Measurements from ENCODE around the gene SLC22A5.
"Not testable (repeated sequence)": the region's sequence is repeated elsewhere in the genome, so short reads cannot be mapped to it uniquely, and the experiment has no call there.

Gene SLC22A5

DNA sequence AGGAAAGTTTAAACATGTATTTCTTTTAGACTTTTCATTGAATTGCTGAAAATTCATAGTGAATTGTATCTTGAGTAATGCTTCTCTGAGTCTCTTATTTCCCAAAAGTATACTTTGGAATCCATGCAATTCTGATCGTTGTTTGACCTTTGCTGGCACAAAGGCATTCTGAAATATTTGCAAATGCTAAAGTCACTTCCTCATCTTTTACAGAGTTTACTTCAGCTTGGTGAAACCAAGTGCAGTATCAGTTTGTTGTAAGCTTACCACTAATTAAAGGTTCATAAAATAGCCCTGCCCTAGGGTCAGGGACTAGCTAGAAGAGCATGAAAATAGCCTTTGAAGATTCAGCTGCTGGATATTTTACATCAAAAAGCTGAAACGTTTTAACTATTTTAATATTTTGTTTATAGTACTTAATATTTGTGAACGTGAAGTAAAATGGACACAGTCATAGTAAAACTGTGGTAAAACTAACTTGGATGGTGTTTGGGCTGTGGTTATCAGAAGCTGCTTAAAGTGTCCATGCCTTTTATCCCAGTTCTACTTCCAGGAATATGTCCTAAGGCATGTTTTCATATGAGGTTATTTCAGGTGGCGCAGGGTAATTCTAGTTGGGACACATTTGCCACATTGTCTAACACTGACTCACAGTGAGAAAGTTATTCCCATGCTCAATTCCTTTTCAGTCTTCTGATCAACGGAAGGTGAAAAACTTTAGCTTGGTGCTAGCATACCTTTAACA lies 45.3 kb downstream of the SLC22A5 start:
- no peaks in the 10 kb centered on the region for H3K27me3 ChIP-seq (replicated peaks in 2 of 5; ENCODE audit: control insufficient read depth in 4 of 5, insufficient read depth in 5 of 5, low read length in 4 of 5)
- WGBS (ENCODE audit: insufficient coverage), result 50% methylated on average over 2 of the region's 5 CpGs
- DNase-seq, result peak in 1 of 3 donors; percentile 31
- ChIA-PET CTCF (interaction anchor here (0.7 to 5.9 kb wide), 14 partner anchors 9 to 85 kb away, joined by 3 to 56 read pairs (median 8); partner anchors contain the start of gene IRF1), POLR2A (interaction anchor here (0.6 to 2.1 kb wide), 5 partner anchors 27 to 83 kb away, joined by 3 to 14 read pairs (median 4); partner anchors contain the start of gene IRF1)
- H3K9me3 ChIP-seq (ENCODE audit: control extremely low read depth in 1 of 5, control insufficient read depth in 4 of 5, insufficient read depth in 2 of 5, low read depth in 1 of 5, low read length in 4 of 5), result no peaks in the 10 kb centered on the region
- no peaks in the 10 kb centered on the region for H3K36me3 ChIP-seq (ENCODE audit: control insufficient read depth in 4 of 4, insufficient read depth in 4 of 4, low read length in 3 of 4)
- peak overlapping the region in 1 of 2 experiments; percentile 56 for H3K27ac ChIP-seq (ENCODE audit: insufficient read depth in 1 of 2, low read depth in 1 of 2, low read length in 2 of 2, poor library complexity in 1 of 2, severe bottlenecking in 2 of 2)
- peak overlapping the region in 2 of 7 experiments; percentile 2 to 38 for H3K4me3 ChIP-seq (ENCODE audit: control insufficient read depth in 1 of 7, extremely low read depth in 1 of 7, insufficient read depth in 4 of 7, low read depth in 2 of 7, low read length in 6 of 7)
- H3K4me1 ChIP-seq (ENCODE audit: control extremely low read depth in 1 of 4, control insufficient read depth in 4 of 4, insufficient read depth in 4 of 4, low read length in 3 of 4), result peaks cover 24 to 89% (median 56%) of the 10 kb centered on the region in 4 experiments

DNA sequence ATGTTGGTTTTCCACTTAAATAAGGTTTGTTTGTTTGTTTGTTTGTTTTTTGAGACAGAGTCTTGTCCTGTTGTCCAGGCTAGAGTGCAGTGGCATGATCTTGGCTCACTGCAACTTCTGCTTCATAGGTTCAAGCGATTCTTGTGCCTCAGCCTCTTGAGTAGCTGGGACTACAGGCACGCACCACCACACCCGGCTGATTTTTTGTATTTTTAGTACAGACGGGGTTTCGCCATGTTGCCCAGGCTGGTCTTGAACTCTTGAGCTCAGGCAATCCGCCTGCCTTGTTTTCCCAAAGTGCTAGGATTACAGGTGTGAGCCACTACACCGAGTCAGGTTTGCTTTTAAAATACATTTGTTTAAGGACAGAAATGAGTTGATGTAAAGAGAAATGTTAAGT lies 46.0 kb downstream of the SLC22A5 start:
- H3K36me3 ChIP-seq (ENCODE audit: control insufficient read depth in 4 of 4, insufficient read depth in 4 of 4, low read length in 3 of 4); H3K9me3 ChIP-seq (ENCODE audit: control extremely low read depth in 1 of 5, control insufficient read depth in 4 of 5, insufficient read depth in 2 of 5, low read depth in 1 of 5, low read length in 4 of 5); H3K4me3 ChIP-seq (ENCODE audit: control insufficient read depth in 1 of 7, extremely low read depth in 1 of 7, insufficient read depth in 4 of 7, low read depth in 2 of 7, low read length in 6 of 7); DNase-seq; H3K27me3 ChIP-seq (replicated peaks in 2 of 5; ENCODE audit: control insufficient read depth in 4 of 5, insufficient read depth in 5 of 5, low read length in 4 of 5): not testable (repeated sequence)
- Histone ChIP-seq H3K27ac (ENCODE audit: insufficient read depth in 1 of 2, low read depth in 1 of 2, low read length in 2 of 2, poor library complexity in 1 of 2, severe bottlenecking in 2 of 2) (peak overlapping the region in 1 of 2 experiments; percentile 56), H3K4me1 (ENCODE audit: control extremely low read depth in 1 of 4, control insufficient read depth in 4 of 4, insufficient read depth in 4 of 4, low read length in 3 of 4) (peaks cover 27 to 91% (median 60%) of the 10 kb centered on the region in 4 experiments)
- WGBS (ENCODE audit: insufficient coverage), result 90% methylated on average over 7 of the region's 7 CpGs
- CTCF ChIA-PET, result interaction anchor here (1.3 to 5.9 kb wide), 13 partner anchors 10 to 91 kb away, joined by 3 to 56 read pairs (median 9); partner anchors contain the start of gene IRF1
- POLR2A ChIA-PET, result interaction anchor here (1.3 to 2.1 kb wide), 2 partner anchors 64 to 74 kb away, joined by 6 to 14 read pairs; partner anchors contain the start of gene IRF1

DNA sequence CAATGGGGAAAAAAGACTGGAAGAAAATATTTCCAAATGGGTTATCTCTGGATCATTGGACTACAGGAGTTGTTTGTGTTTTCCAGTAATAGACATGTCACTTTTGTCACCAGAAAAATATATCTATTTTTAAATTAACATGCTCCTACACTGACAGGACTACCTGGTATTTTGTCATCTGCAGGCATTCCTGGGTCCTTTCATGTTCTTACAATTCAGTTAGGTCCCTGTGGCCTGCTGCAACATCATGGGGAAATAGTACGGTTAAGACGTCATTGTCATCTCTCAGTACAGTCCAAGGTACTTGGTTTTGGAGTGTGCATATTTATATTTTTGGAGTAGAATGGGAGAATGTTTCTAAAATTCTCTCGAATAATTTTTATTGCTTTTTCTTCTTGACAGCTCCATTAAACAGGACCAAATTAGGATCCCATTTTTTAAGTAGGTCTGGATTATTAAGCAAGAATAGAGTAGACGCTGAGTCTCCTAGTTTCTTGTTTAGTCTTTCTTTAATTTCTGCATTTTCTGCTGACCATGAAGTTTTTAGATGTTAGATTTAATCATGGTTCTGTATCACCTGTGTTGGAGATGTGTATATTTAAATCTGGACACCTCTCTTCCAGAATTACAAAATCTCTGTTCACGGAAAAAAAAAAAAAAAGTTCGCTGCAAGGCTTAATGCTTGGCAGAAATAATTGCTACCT lies 46.9 kb downstream of the SLC22A5 start:
- H3K27me3 ChIP-seq (replicated peaks in 2 of 5; ENCODE audit: control insufficient read depth in 4 of 5, insufficient read depth in 5 of 5, low read length in 4 of 5), result no peaks in the 10 kb centered on the region
- CTCF ChIA-PET, result interaction anchor here (0.8 to 5.9 kb wide), 16 partner anchors 10 to 90 kb away, joined by 3 to 56 read pairs (median 6); partner anchors contain the start of gene IRF1
- H3K36me3 ChIP-seq (ENCODE audit: control insufficient read depth in 4 of 4, insufficient read depth in 4 of 4, low read length in 3 of 4), result no peaks in the 10 kb centered on the region
- WGBS (ENCODE audit: insufficient coverage), result 100% methylated on average over 1 of the region's 6 CpGs
- H3K4me3 ChIP-seq (ENCODE audit: control insufficient read depth in 1 of 7, extremely low read depth in 1 of 7, insufficient read depth in 4 of 7, low read depth in 2 of 7, low read length in 6 of 7), result no peak overlapping the region
- no peak for DNase-seq
- H3K9me3 ChIP-seq (ENCODE audit: control extremely low read depth in 1 of 5, control insufficient read depth in 4 of 5, insufficient read depth in 2 of 5, low read depth in 1 of 5, low read length in 4 of 5), result no peaks in the 10 kb centered on the region
- H3K27ac ChIP-seq (ENCODE audit: insufficient read depth in 1 of 2, low read depth in 1 of 2, low read length in 2 of 2, poor library complexity in 1 of 2, severe bottlenecking in 2 of 2), result peak overlapping the region in 1 of 2 experiments; percentile 31
- peaks cover 31 to 95% (median 65%) of the 10 kb centered on the region in 4 experiments for H3K4me1 ChIP-seq (ENCODE audit: control extremely low read depth in 1 of 4, control insufficient read depth in 4 of 4, insufficient read depth in 4 of 4, low read length in 3 of 4)
- POLR2A ChIA-PET, result interaction anchor here (0.6 to 2.1 kb wide), 3 partner anchors 62 to 63 kb away, joined by 3 to 14 read pairs (median 4); no protein-coding TSS in a partner anchor

DNA sequence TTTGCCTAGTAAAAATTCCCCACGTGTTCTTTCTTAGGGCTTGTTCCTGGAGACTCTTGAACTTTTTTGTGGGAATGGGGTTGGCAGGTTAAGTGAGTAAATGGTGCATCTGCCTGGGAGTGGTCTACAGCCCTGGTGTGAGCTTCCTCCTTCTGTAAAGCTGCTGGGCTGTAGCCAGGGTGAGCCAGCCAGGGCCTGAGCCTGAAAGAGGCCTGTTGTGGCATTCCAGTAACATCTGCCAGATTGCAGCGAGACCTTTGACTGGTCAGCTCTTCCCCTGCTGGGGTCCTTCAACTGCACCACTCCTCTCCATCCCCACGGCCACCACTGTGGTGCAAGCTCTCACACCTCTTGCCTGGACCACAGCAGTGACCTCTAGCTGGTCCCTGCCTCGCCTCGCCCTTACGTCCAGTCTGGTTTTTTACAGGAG lies 47.5 kb downstream of the SLC22A5 start:
- ChIA-PET POLR2A (interaction anchor here (0.6 to 1.2 kb wide), 2 partner anchors 61 to 63 kb away, joined by 3 to 4 read pairs; no protein-coding TSS in a partner anchor), CTCF (interaction anchor here (0.8 to 5.9 kb wide), 15 partner anchors 9 to 89 kb away, joined by 3 to 56 read pairs (median 5); partner anchors contain the start of gene IRF1)
- WGBS (ENCODE audit: insufficient coverage), result 80% methylated on average over 5 of the region's 6 CpGs
- no peaks in the 10 kb centered on the region for H3K9me3 ChIP-seq (ENCODE audit: control extremely low read depth in 1 of 5, control insufficient read depth in 4 of 5, insufficient read depth in 2 of 5, low read depth in 1 of 5, low read length in 4 of 5)
- no peaks in the 10 kb centered on the region for H3K36me3 ChIP-seq (ENCODE audit: control insufficient read depth in 4 of 4, insufficient read depth in 4 of 4, low read length in 3 of 4)
- peak overlapping the region in 1 of 7 experiments; percentile 11 for H3K4me3 ChIP-seq (ENCODE audit: control insufficient read depth in 1 of 7, extremely low read depth in 1 of 7, insufficient read depth in 4 of 7, low read depth in 2 of 7, low read length in 6 of 7)
- H3K27ac ChIP-seq (ENCODE audit: insufficient read depth in 1 of 2, low read depth in 1 of 2, low read length in 2 of 2, poor library complexity in 1 of 2, severe bottlenecking in 2 of 2), result peak overlapping the region in 1 of 2 experiments; percentile 31
- peaks cover 27 to 94% (median 64%) of the 10 kb centered on the region in 4 experiments for H3K4me1 ChIP-seq (ENCODE audit: control extremely low read depth in 1 of 4, control insufficient read depth in 4 of 4, insufficient read depth in 4 of 4, low read length in 3 of 4)
- DNase-seq, result peak in 2 of 3 donors; percentile 48 to 55
- no peaks in the 10 kb centered on the region for H3K27me3 ChIP-seq (replicated peaks in 2 of 5; ENCODE audit: control insufficient read depth in 4 of 5, insufficient read depth in 5 of 5, low read length in 4 of 5)

DNA sequence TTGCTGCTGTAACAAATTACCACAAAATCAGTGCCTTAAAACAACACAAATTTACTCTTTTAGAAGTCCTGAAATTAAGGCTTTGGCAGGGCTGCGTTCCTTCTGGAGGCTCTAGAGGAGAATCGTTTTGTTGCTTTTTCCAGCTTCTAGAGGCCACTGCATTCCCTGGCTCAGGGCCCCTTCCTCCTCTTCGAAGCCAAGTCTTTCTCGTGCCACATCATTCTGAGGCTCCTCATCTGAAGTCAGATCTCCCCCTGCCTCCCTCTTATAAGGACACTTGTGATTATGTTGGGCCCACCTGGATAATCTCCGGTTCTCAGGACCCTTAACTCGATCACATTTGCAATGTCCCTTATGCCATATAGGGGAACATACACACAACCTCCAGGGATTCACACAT lies 48.0 kb downstream of the SLC22A5 start:
- ChIA-PET POLR2A (interaction anchor here (1.2 kb wide), 1 partner anchor 62 kb away, joined by 4 read pairs; no protein-coding TSS in a partner anchor), CTCF (interaction anchor here (0.8 to 5.9 kb wide), 16 partner anchors 9 to 89 kb away, joined by 3 to 56 read pairs (median 5); partner anchors contain the start of gene IRF1)
- 85% methylated on average over 6 of the region's 6 CpGs for WGBS (ENCODE audit: insufficient coverage)
- H3K4me1 ChIP-seq (ENCODE audit: control extremely low read depth in 1 of 4, control insufficient read depth in 4 of 4, insufficient read depth in 4 of 4, low read length in 3 of 4), result peaks cover 30 to 95% (median 66%) of the 10 kb centered on the region in 4 experiments
- H3K27me3 ChIP-seq (replicated peaks in 2 of 5; ENCODE audit: control insufficient read depth in 4 of 5, insufficient read depth in 5 of 5, low read length in 4 of 5), result no peaks in the 10 kb centered on the region
- DNase-seq, result no peak
- no peak overlapping the region for H3K4me3 ChIP-seq (ENCODE audit: control insufficient read depth in 1 of 7, extremely low read depth in 1 of 7, insufficient read depth in 4 of 7, low read depth in 2 of 7, low read length in 6 of 7)
- no peaks in the 10 kb centered on the region for H3K9me3 ChIP-seq (ENCODE audit: control extremely low read depth in 1 of 5, control insufficient read depth in 4 of 5, insufficient read depth in 2 of 5, low read depth in 1 of 5, low read length in 4 of 5)
- H3K27ac ChIP-seq (ENCODE audit: insufficient read depth in 1 of 2, low read depth in 1 of 2, low read length in 2 of 2, poor library complexity in 1 of 2, severe bottlenecking in 2 of 2), result peak overlapping the region in 1 of 2 experiments; percentile 31
- H3K36me3 ChIP-seq (ENCODE audit: control insufficient read depth in 4 of 4, insufficient read depth in 4 of 4, low read length in 3 of 4), result no peaks in the 10 kb centered on the region

DNA sequence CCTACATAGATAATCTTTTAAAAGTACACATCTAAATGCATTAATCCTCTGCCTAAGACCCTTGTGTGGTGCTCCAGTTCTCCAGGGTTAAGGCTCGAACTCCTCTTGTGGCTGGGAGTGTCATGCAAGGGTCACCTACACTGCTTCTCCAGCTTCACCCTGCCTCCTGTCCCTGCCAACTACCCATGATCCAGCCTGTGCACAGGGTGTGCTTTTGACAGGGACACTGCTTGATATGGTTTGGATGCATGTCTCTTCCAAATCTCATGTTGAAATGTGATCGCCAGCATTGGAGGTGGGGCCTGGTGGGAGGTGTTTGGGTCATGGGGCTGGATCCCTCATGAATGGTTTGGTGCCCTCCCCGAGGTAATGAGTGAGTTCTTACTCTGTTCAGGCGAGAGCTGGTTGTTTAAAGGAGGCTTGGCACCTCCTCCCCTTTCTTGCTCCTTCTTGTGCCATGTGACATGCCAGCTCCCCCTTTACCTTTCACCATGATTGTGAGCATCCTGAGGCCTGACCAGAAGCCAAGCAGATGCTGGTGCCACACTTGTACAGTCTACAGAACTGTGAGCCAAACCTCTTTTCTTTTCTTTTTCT lies 48.5 kb downstream of the SLC22A5 start:
- Histone ChIP-seq H3K4me1 (ENCODE audit: control extremely low read depth in 1 of 4, control insufficient read depth in 4 of 4, insufficient read depth in 4 of 4, low read length in 3 of 4) (peaks cover 32 to 95% (median 71%) of the 10 kb centered on the region in 4 experiments), H3K36me3 (ENCODE audit: control insufficient read depth in 4 of 4, insufficient read depth in 4 of 4, low read length in 3 of 4) (peaks cover 0 to 1% (median 0%) of the 10 kb centered on the region in 4 experiments), H3K9me3 (ENCODE audit: control extremely low read depth in 1 of 5, control insufficient read depth in 4 of 5, insufficient read depth in 2 of 5, low read depth in 1 of 5, low read length in 4 of 5) (no peaks in the 10 kb centered on the region), H3K27me3 (replicated peaks in 2 of 5; ENCODE audit: control insufficient read depth in 4 of 5, insufficient read depth in 5 of 5, low read length in 4 of 5) (no peaks in the 10 kb centered on the region), H3K4me3 (ENCODE audit: control insufficient read depth in 1 of 7, extremely low read depth in 1 of 7, insufficient read depth in 4 of 7, low read depth in 2 of 7, low read length in 6 of 7) (no peak overlapping the region), H3K27ac (ENCODE audit: insufficient read depth in 1 of 2, low read depth in 1 of 2, low read length in 2 of 2, poor library complexity in 1 of 2, severe bottlenecking in 2 of 2) (no peak overlapping the region)
- DNase-seq, result no peak
- WGBS (ENCODE audit: insufficient coverage), result 100% methylated on average over 2 of the region's 4 CpGs
- CTCF ChIA-PET, result interaction anchor here (0.7 to 5.9 kb wide), 15 partner anchors 8 to 82 kb away, joined by 3 to 56 read pairs (median 5); partner anchors contain the start of gene IRF1
- POLR2A ChIA-PET, result interaction anchor here (3.5 kb wide), 1 partner anchor 61 kb away, joined by 34 read pairs; no protein-coding TSS in a partner anchor
